Activated CD8-positive, alpha-beta memory T cell treated with anti-CD3 and anti-CD28 coated beads, Interleukin-2, amount 10 ng/mL, durations not matched to agents 7 days and 5 days (primary cell): ENCODE results near the gene MAP7D3. TPM values are rescaled to one million over a fixed set of nuclear protein-coding genes. Genes with fewer than 3 reads are reported as not detected.
A peak's percentile ranks its signal among the peaks of the same experiment; 100 is the strongest.

Source experiments
- ATAC-seq: fragments of 150-1000 bp; cut with Tn5 transposase; one replicate; pipeline ENCODE4 v1.10.0; 2021; ENCODE audit warnings: moderate library complexity
- CTCF ChIA-PET: fragments of 350-600 bp; sonication (Branson Sonifier 250); formaldehyde crosslinking; loops from one replicate; lab custom pipeline; 2021; ENCODE audit warnings: antibody characterized with exemption; lab: Charles Lee
- DNase-seq: peaks from one replicate; pipeline ENCODE4 v3.0.0-alpha.2; 2020
- H3K27ac Mint-ChIP-seq: one replicate; pipeline ENCODE4 v1.8.0; 2021; ENCODE audit warnings: mild to moderate bottlenecking, mixed read lengths
- H3K27me3 Mint-ChIP-seq: one replicate; pipeline ENCODE4 v1.8.0; 2021; ENCODE audit warnings: mixed read lengths
- H3K36me3 Mint-ChIP-seq: one replicate; pipeline ENCODE4 v1.8.0; 2021; ENCODE audit warnings: mild to moderate bottlenecking, mixed read lengths
- H3K4me1 Mint-ChIP-seq: one replicate; pipeline ENCODE4 v1.8.0; 2021; ENCODE audit warnings: mixed read lengths
- H3K4me3 Mint-ChIP-seq: one replicate; pipeline ENCODE4 v1.8.0; 2021; ENCODE audit warnings: mild to moderate bottlenecking, moderate library complexity, mixed read lengths
- H3K9me3 Mint-ChIP-seq: one replicate; pipeline ENCODE4 v1.8.0; 2022; ENCODE audit warnings: low read depth, mixed read lengths
- total RNA-seq, 2 experiments: library from RNA; stranded (reverse); gene quantifications; one replicate each; pipeline ENCODE4 v1.2.3, GENCODE V29; 2021

Gene MAP7D3
- total RNA-seq, 2 experiments from 2014 or later: 13.1 to 13.9 TPM

- CTCF ChIA-PET: interaction anchor here (0.7 to 2.2 kb wide), 3 partner anchors 16 to 180 kb away, joined by 3 to 11 read pairs (median 3); no protein-coding TSS in a partner anchor
These were observed 42.0 kb downstream of the MAP7D3 start for GRCh38 chrX:136209016-136209738.

GRCh38 chrX:136207546-136207945 lies 43.7 kb downstream of the MAP7D3 start:
- Mint-ChIP-seq H3K27me3 (no peaks in the 10 kb centered on the region), H3K9me3 (no peaks in the 10 kb centered on the region), H3K36me3 (no peaks in the 10 kb centered on the region), H3K27ac (no peak overlapping the region), H3K4me3 (no peak overlapping the region), H3K4me1 (peaks cover 17% of the 10 kb centered on the region)
- ATAC-seq (no peak), DNase-seq (no peak)
- CTCF ChIA-PET: no interaction called here

More at GRCh38 chrX:136209016-136209738, 42.0 kb downstream of the MAP7D3 start:
- H3K4me3 Mint-ChIP-seq: no peak overlapping the region
- H3K27ac Mint-ChIP-seq: no peak overlapping the region
- H3K36me3 Mint-ChIP-seq: no peaks in the 10 kb centered on the region
- no peaks in the 10 kb centered on the region for H3K27me3 Mint-ChIP-seq
- ATAC-seq (no peak), DNase-seq (peak; percentile 41)
- H3K4me1 Mint-ChIP-seq: peaks cover 8% of the 10 kb centered on the region
- no peaks in the 10 kb centered on the region for H3K9me3 Mint-ChIP-seq

GRCh38 chrX:136206916-136207315 lies 44.3 kb downstream of the MAP7D3 start:
- no peak overlapping the region for H3K4me3 Mint-ChIP-seq
- no peaks in the 10 kb centered on the region for H3K9me3 Mint-ChIP-seq
- peaks cover 17% of the 10 kb centered on the region for H3K4me1 Mint-ChIP-seq
- no peak for ATAC-seq
- no peak for DNase-seq
- no peaks in the 10 kb centered on the region for H3K36me3 Mint-ChIP-seq
- H3K27me3 Mint-ChIP-seq: no peaks in the 10 kb centered on the region
- CTCF ChIA-PET: no interaction called here
- no peak overlapping the region for H3K27ac Mint-ChIP-seq

DNA sequence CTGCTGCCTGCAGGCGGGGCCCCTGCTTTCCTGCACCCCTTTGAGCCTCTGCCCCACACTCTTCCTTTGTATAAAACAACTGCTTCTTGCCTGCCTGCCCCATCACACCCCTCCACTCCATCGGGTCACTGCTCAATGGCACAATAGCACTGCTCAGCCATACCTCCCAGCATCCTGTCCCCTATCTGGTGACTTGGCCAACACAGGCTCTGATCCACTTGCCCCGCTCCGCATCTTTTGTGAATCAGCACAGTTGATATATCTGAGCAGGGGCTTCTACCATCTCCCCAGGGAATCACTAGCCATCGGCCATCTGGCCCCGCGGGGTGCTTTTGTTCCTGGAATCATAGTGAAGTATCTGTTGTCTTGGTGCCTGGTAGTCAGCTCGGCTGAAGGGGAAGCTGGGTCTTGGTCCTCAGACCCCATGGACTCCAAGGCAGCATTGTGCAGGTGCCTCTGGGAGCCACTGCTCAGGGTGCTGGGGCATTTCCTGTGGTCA lies 45.3 kb downstream of the MAP7D3 start:
- no peak overlapping the region for H3K27ac Mint-ChIP-seq
- H3K9me3 Mint-ChIP-seq: no peaks in the 10 kb centered on the region
- CTCF ChIA-PET: interaction anchor here (1.6 kb wide), 1 partner anchor 178 kb away, joined by 3 read pairs; no protein-coding TSS in a partner anchor
- H3K27me3 Mint-ChIP-seq: no peaks in the 10 kb centered on the region
- no peak overlapping the region for H3K4me3 Mint-ChIP-seq
- H3K4me1 Mint-ChIP-seq: peaks cover 17% of the 10 kb centered on the region
- ATAC-seq: no peak
- H3K36me3 Mint-ChIP-seq: no peaks in the 10 kb centered on the region
- no peak for DNase-seq

DNA sequence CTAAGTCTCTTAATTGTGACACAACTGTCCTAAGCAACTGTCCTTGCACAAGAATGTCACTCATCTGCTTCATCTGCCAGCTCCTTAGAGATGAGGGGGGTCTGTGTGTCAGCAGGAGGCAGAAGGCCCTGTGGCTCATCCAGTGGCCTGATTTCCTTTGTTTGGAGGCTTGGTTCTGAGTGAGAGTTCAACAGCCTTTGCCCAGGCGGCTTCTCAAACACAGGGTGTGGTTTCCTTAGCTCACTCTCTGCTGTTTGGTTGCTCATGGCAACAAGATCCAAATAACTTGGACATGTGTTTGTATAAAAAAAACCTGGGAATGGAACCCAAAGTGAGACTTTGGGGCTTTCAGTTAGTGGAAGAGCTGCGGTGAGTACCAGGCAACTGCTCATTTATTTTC lies 46.6 kb downstream of the MAP7D3 start:
- no peaks in the 10 kb centered on the region for H3K36me3 Mint-ChIP-seq
- peak; percentile 41 for DNase-seq
- H3K4me1 Mint-ChIP-seq: peaks cover 17% of the 10 kb centered on the region
- H3K4me3 Mint-ChIP-seq: no peak overlapping the region
- no peaks in the 10 kb centered on the region for H3K9me3 Mint-ChIP-seq
- peak; percentile 39 for ATAC-seq
- CTCF ChIA-PET: interaction anchor here (1.6 kb wide), 1 partner anchor 176 kb away, joined by 3 read pairs; no protein-coding TSS in a partner anchor
- H3K27me3 Mint-ChIP-seq: no peaks in the 10 kb centered on the region
- H3K27ac Mint-ChIP-seq: peak overlapping the region; percentile 62

- Mint-ChIP-seq H3K27me3 (no peaks in the 10 kb centered on the region), H3K4me1 (peaks cover 17% of the 10 kb centered on the region), H3K36me3 (no peaks in the 10 kb centered on the region), H3K9me3 (no peaks in the 10 kb centered on the region), H3K4me3 (no peak overlapping the region), H3K27ac (no peak overlapping the region)
- CTCF ChIA-PET: interaction anchor here (1.1 kb wide), 1 partner anchor 64 kb away, joined by 3 read pairs; no protein-coding TSS in a partner anchor
- DNase-seq (no peak), ATAC-seq (no peak)
These were observed 47.2 kb downstream of the MAP7D3 start for GRCh38 chrX:136203951-136204350.

- no peaks in the 10 kb centered on the region for H3K27me3 Mint-ChIP-seq
- no peak overlapping the region for H3K27ac Mint-ChIP-seq
- no peak for ATAC-seq
- DNase-seq: no peak
- no peaks in the 10 kb centered on the region for H3K36me3 Mint-ChIP-seq
- peaks cover 17% of the 10 kb centered on the region for H3K4me1 Mint-ChIP-seq
- CTCF ChIA-PET: interaction anchor here (1.1 kb wide), 1 partner anchor 65 kb away, joined by 3 read pairs; no protein-coding TSS in a partner anchor
- H3K4me3 Mint-ChIP-seq: no peak overlapping the region
- H3K9me3 Mint-ChIP-seq: no peaks in the 10 kb centered on the region
These were observed 47.8 kb downstream of the MAP7D3 start for GRCh38 chrX:136203438-136203837.

GRCh38 chrX:136202889-136203288 lies 48.3 kb downstream of the MAP7D3 start:
- CTCF ChIA-PET: no interaction called here
- ATAC-seq (no peak), DNase-seq (no peak)
- H3K9me3 Mint-ChIP-seq: no peaks in the 10 kb centered on the region
- no peaks in the 10 kb centered on the region for H3K27me3 Mint-ChIP-seq
- H3K36me3 Mint-ChIP-seq: no peaks in the 10 kb centered on the region
- H3K27ac Mint-ChIP-seq: no peak overlapping the region
- peaks cover 17% of the 10 kb centered on the region for H3K4me1 Mint-ChIP-seq
- no peak overlapping the region for H3K4me3 Mint-ChIP-seq

DNA sequence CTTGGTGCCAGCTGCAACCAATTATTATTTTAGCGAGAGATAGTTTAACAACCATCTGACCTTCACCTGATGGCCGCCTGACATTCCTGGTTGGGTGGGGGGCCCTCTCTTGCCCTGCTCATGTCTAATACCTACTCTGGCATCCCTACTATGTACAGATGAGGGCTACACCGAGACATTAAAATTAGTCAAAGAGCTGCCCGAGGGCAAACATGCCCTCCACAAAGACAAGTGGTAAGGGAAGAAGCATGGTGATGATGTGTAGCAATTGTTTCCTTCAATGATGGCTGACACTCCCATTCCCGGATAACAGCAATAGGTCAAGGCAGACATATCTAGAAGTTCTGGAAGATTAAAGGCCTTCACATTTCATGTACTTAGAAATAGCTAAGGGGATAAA lies 49.6 kb downstream of the MAP7D3 start:
- CTCF ChIA-PET: interaction anchor here (0.6 kb wide), 1 partner anchor 224 kb away, joined by 3 read pairs; no protein-coding TSS in a partner anchor
- H3K27me3 Mint-ChIP-seq: no peaks in the 10 kb centered on the region
- H3K27ac Mint-ChIP-seq: no peak overlapping the region
- no peaks in the 10 kb centered on the region for H3K36me3 Mint-ChIP-seq
- no peaks in the 10 kb centered on the region for H3K9me3 Mint-ChIP-seq
- no peak for ATAC-seq
- no peak for DNase-seq
- H3K4me1 Mint-ChIP-seq: peaks cover 17% of the 10 kb centered on the region
- H3K4me3 Mint-ChIP-seq: no peak overlapping the region

DNA sequence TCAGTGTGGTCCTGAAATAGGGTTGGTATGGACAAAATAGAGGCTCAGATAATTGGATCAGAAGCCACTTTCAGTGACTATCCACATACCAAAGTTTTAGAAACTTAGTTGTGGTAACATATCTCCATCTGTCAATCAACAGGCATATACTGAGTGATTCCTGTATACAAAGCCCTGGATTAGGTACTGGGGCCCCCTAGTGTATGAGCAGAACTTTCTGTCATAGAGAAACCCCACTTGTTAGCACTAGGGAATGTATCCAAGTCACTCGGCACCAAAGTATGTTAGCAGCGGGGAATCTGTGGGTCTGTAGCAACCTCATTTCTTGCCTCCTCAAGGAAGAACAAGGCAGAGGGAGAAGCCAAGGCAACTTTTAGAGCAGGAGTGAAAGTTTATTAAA lies 50.7 kb downstream of the MAP7D3 start:
- no peak for DNase-seq
- Mint-ChIP-seq H3K4me1 (peaks cover 20% of the 10 kb centered on the region), H3K4me3 (no peak overlapping the region), H3K36me3 (no peaks in the 10 kb centered on the region), H3K9me3 (no peaks in the 10 kb centered on the region), H3K27me3 (no peaks in the 10 kb centered on the region), H3K27ac (no peak overlapping the region)
- CTCF ChIA-PET: no interaction called here
- peak; percentile 74 for ATAC-seq

DNA sequence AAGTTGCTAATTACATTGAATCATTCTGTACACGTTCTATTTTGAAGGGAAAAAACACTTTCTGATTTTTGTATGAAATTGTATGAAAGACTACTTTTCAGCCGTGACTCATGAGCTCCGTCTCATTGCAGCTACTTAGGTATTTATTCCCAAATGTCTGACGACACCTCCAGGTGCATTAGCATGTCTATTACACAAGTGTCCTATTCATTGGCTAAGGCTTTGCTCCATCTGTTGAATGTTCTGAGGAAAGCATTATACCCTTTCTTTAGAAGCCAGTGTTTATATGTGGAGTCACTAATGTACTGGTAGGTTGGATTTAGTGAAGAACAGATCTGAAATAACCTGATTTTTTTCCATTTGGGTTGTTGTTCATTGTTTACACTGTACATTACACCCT lies 51.8 kb downstream of the MAP7D3 start:
- no peak for DNase-seq
- CTCF ChIA-PET: interaction anchor here (1.1 kb wide), 1 partner anchor 68 kb away, joined by 3 read pairs; no protein-coding TSS in a partner anchor
- Mint-ChIP-seq H3K4me1 (peaks cover 13% of the 10 kb centered on the region), H3K36me3 (no peaks in the 10 kb centered on the region), H3K9me3 (no peaks in the 10 kb centered on the region), H3K27me3 (no peaks in the 10 kb centered on the region), H3K4me3 (no peak overlapping the region), H3K27ac (no peak overlapping the region)
- no peak for ATAC-seq

DNA sequence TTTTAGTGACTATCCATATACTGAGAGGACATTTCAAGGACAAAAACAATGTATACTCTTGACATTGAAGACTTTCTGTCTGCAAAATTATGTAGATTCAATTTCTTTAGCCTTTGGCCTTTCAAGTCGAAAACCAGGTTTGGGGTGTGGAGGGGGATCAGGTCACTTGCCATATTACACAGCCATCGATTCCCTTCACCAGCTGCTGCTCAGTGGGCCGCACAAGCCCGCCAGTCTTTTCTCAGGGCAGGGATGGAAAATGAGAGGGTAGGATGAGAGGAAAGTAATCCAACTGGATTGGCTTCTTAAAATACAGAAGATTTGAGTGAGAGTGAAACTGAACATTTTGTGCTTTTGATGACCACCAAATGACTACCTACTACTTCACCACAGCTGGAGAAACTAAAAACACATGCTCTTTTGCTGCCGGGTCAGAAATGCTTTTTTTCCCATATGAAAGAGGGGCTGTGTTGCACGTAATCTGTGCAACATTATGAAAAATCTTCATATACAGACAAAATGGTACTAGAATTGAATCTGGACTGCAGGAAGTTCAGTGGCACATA lies 52.4 kb downstream of the MAP7D3 start:
- Mint-ChIP-seq H3K9me3 (no peaks in the 10 kb centered on the region), H3K27me3 (no peaks in the 10 kb centered on the region), H3K4me3 (no peak overlapping the region), H3K4me1 (peaks cover 15% of the 10 kb centered on the region), H3K27ac (no peak overlapping the region), H3K36me3 (no peaks in the 10 kb centered on the region)
- no peak for ATAC-seq
- CTCF ChIA-PET: interaction anchor here (1.1 kb wide), 1 partner anchor 69 kb away, joined by 3 read pairs; no protein-coding TSS in a partner anchor
- no peak for DNase-seq

DNA sequence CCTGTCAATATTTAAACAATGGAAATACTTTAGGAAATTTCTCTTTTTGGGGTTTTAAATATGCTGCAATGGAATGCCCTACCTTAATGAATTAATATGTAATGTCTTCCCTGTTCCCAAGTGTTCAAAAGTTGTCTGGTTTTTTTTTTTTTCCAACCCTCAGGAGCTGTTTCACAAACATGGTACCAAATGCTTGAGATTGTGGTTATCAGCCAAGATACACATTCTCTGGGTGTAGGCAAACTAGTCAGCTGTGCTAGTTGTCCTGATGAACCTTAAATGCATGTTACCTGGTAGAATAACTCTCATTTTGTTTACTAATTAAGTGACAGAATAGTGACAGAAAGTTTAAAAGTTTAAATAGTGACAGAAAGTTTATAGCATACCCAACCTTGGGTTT lies 53.2 kb downstream of the MAP7D3 start:
- Mint-ChIP-seq H3K27ac (no peak overlapping the region), H3K4me3 (no peak overlapping the region), H3K4me1 (peaks cover 16% of the 10 kb centered on the region), H3K36me3 (peaks cover 3% of the 10 kb centered on the region), H3K27me3 (no peaks in the 10 kb centered on the region), H3K9me3 (no peaks in the 10 kb centered on the region)
- ATAC-seq (no peak), DNase-seq (no peak)
- CTCF ChIA-PET: interaction anchor here (1.5 kb wide), 1 partner anchor 32 kb away, joined by 4 read pairs; no protein-coding TSS in a partner anchor
